IMR-90 (cell line): Measurements from ENCODE around the gene RASGRP3. TPM values are rescaled to one million over a fixed set of nuclear protein-coding genes. Genes with fewer than 3 reads are reported as not detected.

Source experiments
- ATAC-seq: fragments of 200-7000 bp; cut with Tn5 transposase; 2 replicates; pipeline ENCODE4 v1.9.1; 2020; ENCODE audit warnings: low read depth, mild to moderate bottlenecking, moderate library complexity
- BruUV-seq: library from RNA; stranded (reverse); fragments of 400-500 nt; replicated peaks from 2 replicates; lab custom pipeline; 2021; lab: Mats Ljungman, UMichigan
- CTCF ChIA-PET: fragments of 300-600 bp; formaldehyde crosslinking; extraction: SDS; loops from one replicate; lab custom pipeline; 2021; ENCODE audit warnings: antibody characterized with exemption; lab: Yijun Ruan, JAX
- POLR2A ChIA-PET: fragments of 300-600 bp; sonication (Branson Sonifier 250); formaldehyde crosslinking; loops from one replicate; lab custom pipeline; 2022; ENCODE audit warnings: antibody characterized with exemption; ENCODE audit not compliant: unreplicated experiment; lab: Charles Lee
- DNase-seq: peaks from one replicate; pipeline ENCODE4 v3.0.0; 2013
- H2AFZ ChIP-seq: replicated peaks from 2 replicates; pipeline ENCODE3; 2013; ENCODE audit warnings: low read length, mild to moderate bottlenecking; ENCODE audit not compliant: poor library complexity
- H2AK5ac ChIP-seq: 2 replicates; pipeline ENCODE4 v1.6.1; 2013; ENCODE audit warnings: low read depth, low read length, inconsistent platforms
- H2AK9ac ChIP-seq: replicated peaks from 2 replicates; pipeline ENCODE3; 2013; ENCODE audit warnings: mild to moderate bottlenecking, low read depth, low read length, moderate library complexity; ENCODE audit not compliant: poor library complexity
- H2BK120ac ChIP-seq: 2 replicates; pipeline ENCODE4 v1.6.1; 2013; ENCODE audit warnings: low read depth, low read length, inconsistent platforms
- H2BK15ac ChIP-seq: 3 replicates; pipeline ENCODE4 v1.6.1; 2013; ENCODE audit warnings: low read depth, low read length, inconsistent platforms
- H2BK20ac ChIP-seq: 2 replicates; pipeline ENCODE4 v1.6.1; 2013; ENCODE audit warnings: low read depth, mild to moderate bottlenecking, inconsistent platforms, low read length, moderate library complexity
- H2BK5ac ChIP-seq: 2 replicates; pipeline ENCODE4 v1.6.1; 2013; ENCODE audit warnings: mild to moderate bottlenecking, low read depth, low read length, inconsistent platforms; ENCODE audit not compliant: poor library complexity, severe bottlenecking
- H3K14ac ChIP-seq: replicated peaks from 2 replicates; pipeline ENCODE4 v1.6.1; 2013; ENCODE audit warnings: low read depth, low read length, inconsistent platforms
- H3K18ac ChIP-seq: 2 replicates; pipeline ENCODE4 v1.6.1; 2013; ENCODE audit warnings: low read depth, low read length, control low read depth
- H3K23ac ChIP-seq: 2 replicates; pipeline ENCODE4 v1.6.1; 2013; ENCODE audit warnings: low read depth, low read length, inconsistent platforms
- H3K27ac ChIP-seq: 2 replicates; pipeline ENCODE4 v1.5.1; 2013; ENCODE audit warnings: mild to moderate bottlenecking, control low read depth, low read length; ENCODE audit not compliant: insufficient read depth
- H3K27me3 ChIP-seq: 2 replicates; pipeline ENCODE4 v1.6.1; 2013; ENCODE audit warnings: low read length; ENCODE audit not compliant: control insufficient read depth, insufficient read depth
- H3K36me3 ChIP-seq: 2 replicates; pipeline ENCODE4 v1.6.1; 2013; ENCODE audit warnings: low read length, mixed read lengths; ENCODE audit not compliant: control insufficient read depth, insufficient read depth
- H3K4ac ChIP-seq: 2 replicates; pipeline ENCODE4 v1.6.1; 2013; ENCODE audit warnings: low read depth, low read length, inconsistent platforms
- H3K4me1 ChIP-seq: 2 replicates; pipeline ENCODE4 v1.6.1; 2013; ENCODE audit warnings: low read length, mixed read lengths; ENCODE audit not compliant: control insufficient read depth, insufficient read depth
- H3K4me2 ChIP-seq: 2 replicates; pipeline ENCODE4 v1.6.1; 2013; ENCODE audit warnings: low read depth, mild to moderate bottlenecking, control low read depth, low read length, moderate library complexity
- H3K4me3 ChIP-seq: 2 replicates; pipeline ENCODE4 v1.5.1; 2013; ENCODE audit warnings: low read depth, mild to moderate bottlenecking, control low read depth, low read length, moderate library complexity; ENCODE audit not compliant: insufficient read depth
- H3K56ac ChIP-seq: 2 replicates; pipeline ENCODE4 v1.6.1; 2013; ENCODE audit warnings: low read length, inconsistent platforms; ENCODE audit not compliant: insufficient read depth; ENCODE audit errors: extremely low read depth
- H3K79me1 ChIP-seq, 2 experiments: 2 replicates each; pipeline ENCODE4 v1.6.1; 2013; ENCODE audit warnings: low read length in 2 of 2, inconsistent platforms in 1 of 2, low read depth in 1 of 2
- H3K9ac ChIP-seq: 2 replicates; pipeline ENCODE4 v1.6.1; 2013; ENCODE audit warnings: low read depth, low read length, control low read depth
- H3K9me1 ChIP-seq: 2 replicates; pipeline ENCODE4 v1.6.1; 2013; ENCODE audit warnings: low read length, inconsistent platforms; ENCODE audit not compliant: insufficient read depth
- H3K9me3 ChIP-seq: 2 replicates; pipeline ENCODE4 v1.6.1; 2013; ENCODE audit warnings: low read length; ENCODE audit not compliant: control insufficient read depth, insufficient read depth
- H4K20me1 ChIP-seq: 2 replicates; pipeline ENCODE4 v1.6.1; 2013; ENCODE audit warnings: low read length, inconsistent platforms; ENCODE audit not compliant: insufficient read depth
- H4K5ac ChIP-seq: 2 replicates; pipeline ENCODE4 v1.6.1; 2013; ENCODE audit warnings: mild to moderate bottlenecking, low read depth, low read length, control low read depth
- H4K8ac ChIP-seq, 2 experiments: 2 replicates each; pipeline ENCODE4 v1.6.1; 2013; ENCODE audit warnings: low read depth in 2 of 2, low read length in 2 of 2, control low read depth in 1 of 2, inconsistent platforms in 1 of 2
- H4K91ac ChIP-seq: 2 replicates; pipeline ENCODE4 v1.6.1; 2013; ENCODE audit warnings: low read depth, low read length, inconsistent platforms; ENCODE audit not compliant: insufficient read depth
- BHLHE40 ChIP-seq: fragments of 150-350 bp; IDR thresholded peaks from 2 replicates; pipeline ENCODE4 v1.6.1; 2016; ENCODE audit warnings: mild to moderate bottlenecking, low read depth, low read length
- CEBPB ChIP-seq: IDR thresholded peaks from 2 replicates; pipeline ENCODE4 v1.6.1; 2012; ENCODE audit warnings: low read depth, low read length, improper control_type of control experiment
- CHD1 ChIP-seq: IDR thresholded peaks from 2 replicates; pipeline ENCODE4 v1.6.1; 2012; ENCODE audit warnings: low read depth, low read length, improper control_type of control experiment
- CTCF ChIP-seq: conservative IDR thresholded peaks from 2 replicates; pipeline ENCODE4 v1.5.1; 2012; ENCODE audit warnings: mild to moderate bottlenecking, low read depth, low read length, improper control_type of control experiment
- ELK1 ChIP-seq: fragments of 150-350 bp; IDR thresholded peaks from 2 replicates; pipeline ENCODE4 v1.6.1; 2016; ENCODE audit warnings: low read depth, mild to moderate bottlenecking, low read length, moderate library complexity, borderline replicate concordance
- FOS ChIP-seq: fragments of 150-350 bp; IDR thresholded peaks from 2 replicates; pipeline ENCODE4 v1.6.1; 2016; ENCODE audit warnings: low read depth, low read length
- MAFK ChIP-seq: IDR thresholded peaks from 2 replicates; pipeline ENCODE4 v1.6.1; 2012; ENCODE audit warnings: low read depth, low read length, improper control_type of control experiment
- MAZ ChIP-seq: IDR thresholded peaks from 2 replicates; pipeline ENCODE4 v1.6.1; 2012; ENCODE audit warnings: low read depth, mild to moderate bottlenecking, low read length, improper control_type of control experiment, moderate library complexity, borderline replicate concordance
- MXI1 ChIP-seq: IDR thresholded peaks from 2 replicates; pipeline ENCODE4 v1.6.1; 2012; ENCODE audit warnings: low read depth, mild to moderate bottlenecking, low read length, moderate library complexity, borderline replicate concordance
- NFE2L2 ChIP-seq: fragments of 150-350 bp; IDR thresholded peaks from 2 replicates; pipeline ENCODE4 v1.6.1; 2016; ENCODE audit warnings: low read depth, mild to moderate bottlenecking, low read length
- POLR2A ChIP-seq: IDR thresholded peaks from 2 replicates; pipeline ENCODE4 v1.6.1; 2012; ENCODE audit warnings: mild to moderate bottlenecking, low read depth, low read length
- RAD21 ChIP-seq: IDR thresholded peaks from 2 replicates; pipeline ENCODE4 v1.6.1; 2012; ENCODE audit warnings: low read length, improper control_type of control experiment
- RCOR1 ChIP-seq: IDR thresholded peaks from 2 replicates; pipeline ENCODE4 v1.6.1; 2012; ENCODE audit warnings: mild to moderate bottlenecking, low read length, improper control_type of control experiment; ENCODE audit not compliant: insufficient replicate concordance
- RFX5 ChIP-seq: IDR thresholded peaks from 2 replicates; pipeline ENCODE4 v1.8.0; 2012; ENCODE audit warnings: low read depth, mild to moderate bottlenecking, low read length, moderate library complexity
- SMC3 ChIP-seq: fragments of 150-350 bp; IDR thresholded peaks from 2 replicates; pipeline ENCODE4 v1.6.1; 2016; ENCODE audit warnings: low read depth, mild to moderate bottlenecking, antibody characterized with exemption, low read length, moderate library complexity
- USF2 ChIP-seq: fragments of 150-350 bp; IDR thresholded peaks from 2 replicates; pipeline ENCODE4 v1.6.1; 2017; ENCODE audit warnings: mild to moderate bottlenecking, antibody characterized with exemption, low read length, low read depth
- WGBS, 2 experiments: methylation state at CpG; one replicate each; pipeline versions ENCODE4 v1.1.5 to v1.1.7; 2013; ENCODE audit warnings: missing lambda C conversion rate in 2 of 2; ENCODE audit not compliant: insufficient read length in 1 of 2; ENCODE audit errors: extremely low coverage in 2 of 2; 5-methylcytosine and 5-hydroxymethylcytosine counted together
- dilution Hi-C: fragments of 300-500 bp; cut with HindIII; formaldehyde crosslinking; loops from one replicate; pipeline ENCODE4 v1.14.3; 2018; ENCODE audit warnings: low sequenced_read_pairs; ENCODE audit not compliant: unreplicated experiment
- in situ Hi-C: fragments of 300-500 bp; cut with MboI; formaldehyde crosslinking; loops from 3 replicates; pipeline ENCODE4 v1.14.3; 2019; ENCODE audit warnings: low sequenced_read_pairs, inconsistent platforms, mixed read lengths
- intact Hi-C: fragments of 100-400 bp; cut with micrococcal nuclease; formaldehyde crosslinking; loops from 2 replicates; pipeline ENCODE4 v1.10.0; 2022
- polyA plus RNA-seq, 3 experiments: library from polyadenylated mRNA; depleted of rRNA; stranded (reverse); fragments of >200 nt; gene quantifications; 2 replicates each; pipeline ENCODE4 v1.2.3, GENCODE V29; 2012; ENCODE audit warnings: low replicate concordance in 1 of 3
- total RNA-seq: library from RNA; depleted of rRNA; stranded (reverse); fragments of >200 nt; gene quantifications from 2 replicates; pipeline ENCODE4 v1.2.3, GENCODE V29; 2012

RASGRP3 gene
- total and polyA plus RNA-seq, 2 of the 4 experiments (the other 2 are of a cell fraction), result 1.7 to 3.0 TPM

- H3K4me3 ChIP-seq, result no peak overlapping the region
Measured at GRCh38 chr2:33435518-33435917, 40.9 kb upstream of the RASGRP3 start.

More at GRCh38 chr2:33435518-33435917, 40.9 kb upstream of the RASGRP3 start:
- Histone ChIP-seq H3K4ac (peak overlapping the region; percentile 44; the same call in 1 of the 2 replicates), H2BK15ac (no peak overlapping the region), H3K27ac (no peak overlapping the region), H4K91ac (peak overlapping the region; percentile 20; the same call in 1 of the 2 replicates), H2AK5ac (no peak overlapping the region), H4K20me1 (no peaks in the 10 kb centered on the region), H3K36me3 (no peaks in the 10 kb centered on the region), H3K9me1 (peaks cover 7% of the 10 kb centered on the region; the same call in 1 of the 2 replicates), H3K23ac (no peak overlapping the region), H3K18ac (peak overlapping the region; percentile 23; the same call in 1 of the 2 replicates), H3K79me1 (no peaks in the 10 kb centered on the region), H2BK5ac (no peak overlapping the region), H3K4me1 (peaks cover 15% of the 10 kb centered on the region), H3K4me2 (no peak overlapping the region), H2BK20ac (peak overlapping the region; percentile 78; the same call in 1 of the 2 replicates), H4K5ac (no peak overlapping the region), H3K9me3 (no peaks in the 10 kb centered on the region), H4K8ac (no peak overlapping the region), H2AFZ (no peak overlapping the region), H3K56ac (no peak overlapping the region), H3K9ac (no peak overlapping the region), H3K27me3 (no peaks in the 10 kb centered on the region), H2AK9ac (no peak overlapping the region), H2BK120ac (peak overlapping the region; percentile 56; the same call in 1 of the 2 replicates), H3K14ac (no peak overlapping the region)
- BruUV-seq, result no TSS peak
- intact Hi-C loops, result loop anchor here (5.0 to 10.0 kb wide), 2 partner anchors 38 to 301 kb away; no protein-coding TSS in a partner anchor
- dilution Hi-C loops, result no loop called here
- TF ChIP-seq CHD1 (no peak), SMC3 (no peak), MXI1 (no peak), RFX5 (no peak), RAD21 (no peak), CTCF (no peak), POLR2A (no peak), ELK1 (no peak), RCOR1 (no peak), NFE2L2 (no peak), CEBPB (no peak), MAFK (no peak), BHLHE40 (no peak), USF2 (no peak), FOS (no peak), MAZ (no peak)
- DNase-seq (no peak), ATAC-seq (no peak)
- POLR2A ChIA-PET, result no interaction called here
- CTCF ChIA-PET, result interaction anchor here (0.6 to 1.3 kb wide), 2 partner anchors 24 to 63 kb away, joined by 3 read pairs; no protein-coding TSS in a partner anchor
- in situ Hi-C loops, result no loop called here
- no CpG with 5 or more reads among the region's 8 CpGs for WGBS, 2 experiments
